HCT116 (cell line): Measurements from ENCODE around the gene C3orf20. TPM values are rescaled to one million over a fixed set of nuclear protein-coding genes. Genes with fewer than 3 reads are reported as not detected.

Experiments used
- ATAC-seq: fragments of 200-7000 bp; cut with Tn5 transposase; 2 replicates; pipeline ENCODE4 v1.9.1; 2020; ENCODE audit warnings: mild to moderate bottlenecking, moderate library complexity
- BruUV-seq: library from RNA; stranded (reverse); fragments of 400-500 nt; replicated peaks from 2 replicates; lab custom pipeline; 2021; lab: Mats Ljungman, UMichigan
- CTCF ChIA-PET: fragments of 300-600 bp; sonication (Branson Sonifier 250); formaldehyde crosslinking; loops from one replicate; lab custom pipeline; 2021; ENCODE audit warnings: antibody characterized with exemption; lab: Charles Lee
- POLR2A ChIA-PET: fragments of 300-600, 350-600 bp; sonication (Branson Sonifier 250); formaldehyde crosslinking; loops from one replicate; lab custom pipeline; 2021; ENCODE audit warnings: antibody characterized with exemption; lab: Charles Lee
- RAD21 ChIA-PET, 2 experiments: fragments of 300-600 bp; sonication (Branson Sonifier 250); formaldehyde crosslinking; loops; one replicate each; lab custom pipeline; 2023; ENCODE audit warnings: low total read pairs in 2 of 2; ENCODE audit not compliant: uncharacterized antibody in 2 of 2, unreplicated experiment in 2 of 2, low non-redundant PET in 1 of 2; lab: Charles Lee
- DNase-seq: peaks from one replicate; pipeline ENCODE4 v3.0.0-alpha.2; 2010; ENCODE audit warnings: low read depth, low spot score
- H2AFZ ChIP-seq: fragments of 200-600 bp; shearing (Covaris generic), sonication (generic); 2 replicates; pipeline ENCODE4 v1.6.1; 2017; ENCODE audit warnings: low read depth, mixed run types, mixed read lengths, antibody characterized with exemption, low read length; ENCODE audit not compliant: poor library complexity, severe bottlenecking
- H3K27ac ChIP-seq: 2 replicates; pipeline ENCODE4 v1.5.1; 2012; ENCODE audit warnings: low read depth, low read length
- H3K27me3 ChIP-seq: fragments of 200-600 bp; sonication (generic); 2 replicates; pipeline ENCODE4 v1.6.1; 2016; ENCODE audit warnings: mixed run types, low read length, mixed read lengths; ENCODE audit not compliant: insufficient read depth
- H3K36me3 ChIP-seq, 2 experiments: fragments of 200-500 bp in 1 of 2; fragments of 200-600 bp in 1 of 2; sonication (Bioruptor generic) in 1 of 2; sonication (generic) in 1 of 2; 2 replicates each; pipeline versions ENCODE4 v1.5.1 to v1.6.1; 2014 to 2016; ENCODE audit warnings: low read length in 2 of 2, inconsistent platforms in 1 of 2, mixed read lengths in 1 of 2, mixed run types in 1 of 2; ENCODE audit not compliant: insufficient read depth in 2 of 2, control insufficient read depth in 1 of 2
- H3K4me1 ChIP-seq, 2 experiments: fragments of 200-600 bp in 1 of 2; sonication (generic) in 1 of 2; 2 replicates each; pipeline versions ENCODE4 v1.5.1 to v1.6.1; 2012 to 2017; ENCODE audit warnings: low read length in 2 of 2, inconsistent platforms in 1 of 2, mild to moderate bottlenecking in 1 of 2, mixed read lengths in 1 of 2, mixed run types in 1 of 2, moderate library complexity in 1 of 2; ENCODE audit not compliant: insufficient read depth in 2 of 2, control insufficient read depth in 1 of 2
- H3K4me2 ChIP-seq: fragments of 200-600 bp; sonication (generic); 2 replicates; pipeline ENCODE4 v1.6.1; 2017; ENCODE audit warnings: mixed run types, low read length, mixed read lengths
- H3K4me3 ChIP-seq, 2 experiments: fragments of 200-600 bp in 1 of 2; sonication (generic) in 1 of 2; replicated peaks in 1 of 2; 2 replicates each; pipeline ENCODE4 v1.5.1; 2011 to 2016; ENCODE audit warnings: low read length in 2 of 2, control low read depth in 1 of 2, low read depth in 1 of 2, mild to moderate bottlenecking in 1 of 2, mixed read lengths in 1 of 2, mixed run types in 1 of 2
- H3K79me2 ChIP-seq: fragments of 200-600 bp; sonication (generic); 2 replicates; pipeline ENCODE4 v1.6.1; 2017; ENCODE audit warnings: mild to moderate bottlenecking, mixed run types, low read length, moderate library complexity, mixed read lengths; ENCODE audit not compliant: insufficient read depth
- H3K9ac ChIP-seq: fragments of 200-600 bp; sonication (generic); 2 replicates; pipeline ENCODE4 v1.6.1; 2016; ENCODE audit warnings: low read length, mixed read lengths
- H3K9me2 ChIP-seq: fragments of 200-600 bp; sonication (generic), shearing (Covaris generic); 2 replicates; pipeline ENCODE4 v1.6.1; 2017; ENCODE audit warnings: mixed run types, mild to moderate bottlenecking, moderate library complexity; ENCODE audit not compliant: insufficient read depth
- H3K9me3 ChIP-seq, 2 experiments: fragments of 200-500 bp in 1 of 2; fragments of 200-600 bp in 1 of 2; sonication (Bioruptor generic) in 1 of 2; sonication (generic) in 1 of 2; 2 replicates each; pipeline ENCODE4 v1.6.1; 2014 to 2017; ENCODE audit warnings: low read length in 2 of 2, mixed read lengths in 2 of 2, inconsistent platforms in 1 of 2, low read depth in 1 of 2, mild to moderate bottlenecking in 1 of 2, mixed run types in 1 of 2, moderate library complexity in 1 of 2; ENCODE audit not compliant: control insufficient read depth in 1 of 2, insufficient read depth in 1 of 2
- H4K20me1 ChIP-seq: fragments of 200-600 bp; sonication (generic), shearing (Covaris generic); 2 replicates; pipeline ENCODE4 v1.6.1; 2017; ENCODE audit warnings: mixed run types, mild to moderate bottlenecking, moderate library complexity; ENCODE audit not compliant: insufficient read depth
- CTCF ChIP-seq, 3 experiments: fragments of 200-600 bp in 1 of 3; sonication (generic) in 1 of 3; IDR thresholded peaks in 2 of 3; conservative IDR thresholded peaks in 1 of 3; 2 replicates each; pipeline ENCODE4 v1.5.1; 2012 to 2017; ENCODE audit warnings: low read depth in 2 of 3, low read length in 2 of 3, antibody characterized with exemption in 1 of 3, borderline replicate concordance in 1 of 3, control low read depth in 1 of 3, mild to moderate bottlenecking in 1 of 3, mixed read lengths in 1 of 3, mixed run types in 1 of 3, moderate library complexity in 1 of 3; ENCODE audit not compliant: insufficient read depth in 1 of 3
- EGR1 ChIP-seq: IDR thresholded peaks from 2 replicates; pipeline ENCODE4 v1.6.1; 2012; ENCODE audit warnings: low read depth
- EZH2phosphoT487 ChIP-seq: fragments of 200-600 bp; IDR thresholded peaks from 2 replicates; pipeline ENCODE4 v1.6.1; 2018; ENCODE audit warnings: antibody characterized with exemption, borderline replicate concordance
- POLR2AphosphoS5 ChIP-seq: IDR thresholded peaks from 2 replicates; pipeline ENCODE4 v1.6.1; 2011; ENCODE audit warnings: mild to moderate bottlenecking, low read depth, low read length, moderate library complexity
- SP1 ChIP-seq: IDR thresholded peaks from 2 replicates; pipeline ENCODE4 v1.6.1; 2012; ENCODE audit warnings: low read depth
- ZNF274 ChIP-seq: fragments of 200-500 bp; sonication (Bioruptor generic); IDR thresholded peaks from 2 replicates; pipeline ENCODE4 v1.6.1; 2014; ENCODE audit warnings: mild to moderate bottlenecking, low read depth, low read length, inconsistent platforms
- intact Hi-C: fragments of 100-400 bp; cut with micrococcal nuclease; formaldehyde crosslinking; loops from 2 replicates; pipeline ENCODE4 v1.10.0; 2022
- total RNA-seq: library from RNA; stranded (reverse); gene quantifications from one replicate; pipeline ENCODE4 v1.2.1, GENCODE V29; 2021; ENCODE audit not compliant: unreplicated experiment

C3orf20 gene
- total RNA-seq, 1 experiment from 2014 or later = 0.20 TPM

DNA sequence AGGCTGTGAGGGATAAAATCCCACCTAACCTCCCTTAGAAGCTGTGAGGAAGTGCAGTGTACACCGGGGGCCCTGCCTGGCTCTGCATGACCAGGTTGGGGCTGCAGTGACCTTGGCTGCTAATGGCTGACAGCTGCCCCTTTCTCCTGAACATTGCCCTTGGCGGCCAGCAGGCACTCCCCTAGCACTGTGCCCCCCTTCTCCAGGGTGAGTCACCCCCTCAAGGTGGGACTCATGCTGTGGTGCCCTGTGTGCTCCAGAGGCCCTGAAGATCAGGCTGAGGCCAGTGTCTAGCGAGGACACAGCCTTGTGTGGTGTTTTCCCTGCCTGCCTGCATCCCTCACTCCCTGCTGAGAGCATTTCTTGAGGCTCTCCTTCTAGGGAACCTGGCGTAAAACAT lies 122.8 kb downstream of the C3orf20 start:
- Histone ChIP-seq H4K20me1 (no peaks in the 10 kb centered on the region), H3K4me1 (no peaks in the 10 kb centered on the region), H3K4me3 (no peak overlapping the region), H3K27ac (no peak overlapping the region), H3K79me2 (no peaks in the 10 kb centered on the region), H3K4me2 (no peak overlapping the region), H2AFZ (no peak overlapping the region), H3K27me3 (no peaks in the 10 kb centered on the region), H3K9me3 (no peaks in the 10 kb centered on the region), H3K36me3 (no peaks in the 10 kb centered on the region), H3K9me2 (no peaks in the 10 kb centered on the region), H3K9ac (no peak overlapping the region)
- ATAC-seq = no peak
- RAD21 ChIA-PET = no interaction called here
- intact Hi-C loops = no loop called here
- no peak for DNase-seq
- BruUV-seq = no TSS peak
- CTCF ChIA-PET = interaction anchor here (0.9 kb wide), 1 partner anchor 16 kb away, joined by 3 read pairs; no protein-coding TSS in a partner anchor
- POLR2A ChIA-PET = no interaction called here
- TF ChIP-seq EZH2phosphoT487 = no peak

DNA sequence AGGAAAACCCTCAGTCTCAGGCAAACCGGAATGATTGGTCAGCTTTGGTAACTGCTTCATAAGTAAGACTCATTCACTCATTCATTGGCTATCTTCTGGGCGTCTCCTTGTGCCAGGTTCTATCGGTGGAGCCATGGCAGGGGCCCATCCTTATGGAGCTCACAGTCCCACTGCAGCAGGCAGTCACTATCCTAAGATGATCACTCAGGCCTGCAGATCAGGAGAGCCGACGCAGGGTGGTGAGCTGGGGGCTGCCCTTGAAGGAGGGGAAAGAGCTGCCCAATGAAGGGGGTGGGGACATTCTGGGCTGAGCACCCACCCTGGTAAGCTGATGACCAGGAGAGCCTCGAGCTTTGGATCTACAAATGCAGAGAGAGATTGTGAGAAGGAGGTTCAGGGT lies 123.3 kb downstream of the C3orf20 start:
- TF ChIP-seq SP1 (no peak), CTCF (IDR thresholded peaks at IDR 0.05 in 2 of 3, conservative IDR thresholded peaks at IDR 0.05 in 1 of 3; ENCODE audit: borderline replicate concordance in 1 of 3, insufficient read depth in 1 of 3, low read depth in 2 of 3, low read length in 2 of 3) (no peak), EZH2phosphoT487 (no peak), EGR1 (no peak), POLR2AphosphoS5 (no peak), ZNF274 (no peak)
- POLR2A ChIA-PET = no interaction called here

More for the DNA sequence above, 123.3 kb downstream of the C3orf20 start:
- Histone ChIP-seq H3K9ac (no peak overlapping the region), H3K79me2 (no peaks in the 10 kb centered on the region), H3K27ac (no peak overlapping the region), H4K20me1 (no peaks in the 10 kb centered on the region), H3K4me2 (no peak overlapping the region), H3K4me3 (no peak overlapping the region), H3K9me3 (no peaks in the 10 kb centered on the region), H3K27me3 (no peaks in the 10 kb centered on the region), H2AFZ (no peak overlapping the region), H3K36me3 (no peaks in the 10 kb centered on the region), H3K9me2 (no peaks in the 10 kb centered on the region), H3K4me1 (peaks cover 0 to 2% of the 10 kb centered on the region in 2 experiments; a peak in 2 of 4 replicates)
- CTCF ChIA-PET = interaction anchor here (0.9 kb wide), 1 partner anchor 17 kb away, joined by 3 read pairs; no protein-coding TSS in a partner anchor
- DNase-seq (no peak), ATAC-seq (no peak)
- RAD21 ChIA-PET = no interaction called here
- BruUV-seq = no TSS peak
- intact Hi-C loops = no loop called here
